Ovary (tissue), 3 donors: ENCODE measurements around the gene GRIFIN.

Experiments
- CTCF ChIP-seq, 3 donors: fragments of 450-650 bp in 2 of 3; fragments of 200-600 bp in 1 of 3; IDR thresholded peaks; one replicate each; pipeline versions ENCODE4 v1.5.1 to v1.8.0; 2016 to 2022; ENCODE audit warnings: antibody characterized with exemption in 3 of 3, mild to moderate bottlenecking in 1 of 3
- EP300 ChIP-seq: sonication (generic); formaldehyde crosslinking; IDR thresholded peaks from one replicate; pipeline ENCODE4 v1.6.1; 2017; ENCODE audit warnings: antibody characterized with exemption
- POLR2A ChIP-seq: fragments of 450-650 bp; IDR thresholded peaks from one replicate; pipeline ENCODE4 v1.6.1; 2017; ENCODE audit warnings: antibody characterized with exemption, mild to moderate bottlenecking, moderate library complexity
- donor health status: DM: no; HTN: no; CAD: no.

DNA sequence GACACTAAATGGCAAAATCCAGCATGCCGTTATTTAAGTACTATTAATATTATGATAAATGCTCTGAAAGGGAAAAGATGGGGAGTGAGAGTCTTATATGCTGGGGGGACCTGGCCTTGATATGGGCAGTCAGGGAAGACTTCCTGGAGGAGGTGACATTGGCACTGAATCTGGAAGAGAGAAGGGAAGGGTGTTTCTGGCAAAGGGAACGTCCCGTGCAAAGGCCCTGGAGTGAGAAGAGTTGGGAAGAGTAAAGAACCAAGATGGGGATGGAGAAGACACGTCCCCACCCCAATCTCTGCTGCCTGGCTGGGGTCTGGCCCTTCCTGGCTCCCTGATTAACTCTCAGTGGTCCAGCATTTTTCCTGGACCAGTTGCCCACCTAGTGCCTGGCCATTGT is 5.0 kb upstream of the GRIFIN start:
- TF ChIP-seq CTCF (IDR thresholded peaks at IDR 0.05) (no peak), EP300 (no peak), POLR2A (no peak)
